GM12892 (cell line): ENCODE results near the gene PRORP.

Experiments used
- POLR2A ChIP-seq: IDR thresholded peaks from 2 replicates; pipeline ENCODE4 v1.6.1; 2011; ENCODE audit warnings: low read depth, low read length, control low read depth
- POLR2AphosphoS5 ChIP-seq: IDR thresholded peaks from 2 replicates; pipeline ENCODE4 v1.6.1; 2011; ENCODE audit warnings: low read depth, low read length, control low read depth
- TAF1 ChIP-seq: IDR thresholded peaks from 2 replicates; pipeline ENCODE4 v1.6.1; 2011; ENCODE audit warnings: low read depth, mild to moderate bottlenecking, control low read depth, low read length, borderline replicate concordance

DNA sequence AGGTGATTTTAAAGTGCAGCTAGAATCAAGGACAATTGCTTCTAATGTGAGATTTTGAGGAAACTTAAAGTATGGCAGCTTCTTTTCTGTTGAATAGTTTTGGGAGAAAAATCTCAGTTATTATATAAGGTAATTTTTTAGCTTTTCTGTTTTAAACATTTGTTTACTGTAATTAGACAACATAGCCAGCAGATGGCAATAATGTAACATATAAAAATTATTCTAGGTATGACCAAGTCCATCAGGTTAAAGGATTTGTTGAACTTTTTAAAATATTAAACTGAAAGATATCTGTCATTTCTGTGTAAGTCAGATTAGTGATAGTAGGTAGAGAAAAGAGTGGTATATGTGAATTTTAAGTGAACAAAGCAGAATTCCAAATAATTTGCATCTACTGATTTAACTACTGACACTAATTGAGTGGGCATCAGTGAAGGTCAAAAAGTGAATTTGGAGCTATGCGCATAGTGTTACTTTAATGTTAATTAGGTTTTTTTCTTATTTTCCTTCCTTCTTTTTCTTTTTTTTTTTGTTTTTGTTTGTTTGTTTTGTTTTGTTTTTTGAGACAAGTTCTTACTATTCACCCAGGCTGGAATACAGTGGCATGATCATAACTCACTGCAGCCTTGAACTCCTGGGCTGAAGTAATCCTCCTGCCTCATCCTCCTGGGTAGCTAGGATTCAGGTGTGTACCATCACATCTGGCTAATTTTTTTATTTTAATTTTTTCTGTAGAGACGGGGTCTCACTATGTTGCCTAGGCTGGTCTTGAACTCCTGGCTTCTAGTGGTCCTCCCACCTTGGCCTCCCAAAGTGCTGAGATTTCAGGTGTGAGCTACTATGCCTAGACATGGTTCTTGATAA lies 18.6 kb downstream of the PRORP start:
- TF ChIP-seq POLR2A (no peak), TAF1 (no peak), POLR2AphosphoS5 (no peak)
